Motor neuron (in vitro differentiated cells): ENCODE measurements around the gene INO80E. TPM values are rescaled to one million over a fixed set of nuclear protein-coding genes. Genes with fewer than 3 reads are reported as not detected.

Source experiments
- ATAC-seq, 8 experiments: fragments of 200-7000 bp; cut with Tn5 transposase; replicated peaks in 6 of 8; 2 replicates each; pipeline ENCODE4 v1.8.0; 2021; ENCODE audit warnings: mild to moderate bottlenecking in 8 of 8, moderate library complexity in 8 of 8
- H3K27ac ChIP-seq, 2 donors: fragments of 250-450 bp; sonication (Bioruptor Pico); 2 replicates each; pipeline ENCODE4 v1.9.0; 2021; ENCODE audit warnings: antibody characterized with exemption in 2 of 2, mild to moderate bottlenecking in 2 of 2, moderate library complexity in 1 of 2
- H3K4me1 ChIP-seq, 2 donors: fragments of 250-450 bp; sonication (Bioruptor Pico); replicated peaks in 1 of 2; 2 replicates each; pipeline ENCODE4 v1.6.1; 2021; ENCODE audit warnings: antibody characterized with exemption in 2 of 2, mild to moderate bottlenecking in 2 of 2, moderate library complexity in 1 of 2
- H3K4me3 ChIP-seq, 5 donors: fragments of 250-450 bp; sonication (Bioruptor Pico); 2 replicates each; pipeline ENCODE4 v1.9.0; 2021; ENCODE audit warnings: antibody characterized with exemption in 5 of 5, mild to moderate bottlenecking in 5 of 5, moderate library complexity in 4 of 5
- WGBS, 10 experiments: fragments of 450-650 bp; shearing (Covaris generic); methylation state at CpG; one replicate each; pipeline ENCODE4 v1.0.0; 2022; 5-methylcytosine and 5-hydroxymethylcytosine counted together
- in situ Hi-C, 9 experiments: fragments of 400-800 bp; cut with MboI; loops; one replicate each; pipeline ENCODE4 v1.15.0; 2021; ENCODE audit warnings: low sequenced_read_pairs in 9 of 9, low pct_unique_long_range_greater_than_20kb in 2 of 9; ENCODE audit not compliant: unreplicated experiment in 9 of 9
- total RNA-seq, 8 experiments: library from RNA; unstranded; fragments of 300-600 nt; gene quantifications; 2 replicates each; pipeline versions ENCODE4 v1.2.3 to v1.2.4, GENCODE V29; 2022

Gene INO80E
- total RNA-seq, 8 experiments from 2014 or later: 31.9 to 61.2 (median 54.2) TPM

DNA sequence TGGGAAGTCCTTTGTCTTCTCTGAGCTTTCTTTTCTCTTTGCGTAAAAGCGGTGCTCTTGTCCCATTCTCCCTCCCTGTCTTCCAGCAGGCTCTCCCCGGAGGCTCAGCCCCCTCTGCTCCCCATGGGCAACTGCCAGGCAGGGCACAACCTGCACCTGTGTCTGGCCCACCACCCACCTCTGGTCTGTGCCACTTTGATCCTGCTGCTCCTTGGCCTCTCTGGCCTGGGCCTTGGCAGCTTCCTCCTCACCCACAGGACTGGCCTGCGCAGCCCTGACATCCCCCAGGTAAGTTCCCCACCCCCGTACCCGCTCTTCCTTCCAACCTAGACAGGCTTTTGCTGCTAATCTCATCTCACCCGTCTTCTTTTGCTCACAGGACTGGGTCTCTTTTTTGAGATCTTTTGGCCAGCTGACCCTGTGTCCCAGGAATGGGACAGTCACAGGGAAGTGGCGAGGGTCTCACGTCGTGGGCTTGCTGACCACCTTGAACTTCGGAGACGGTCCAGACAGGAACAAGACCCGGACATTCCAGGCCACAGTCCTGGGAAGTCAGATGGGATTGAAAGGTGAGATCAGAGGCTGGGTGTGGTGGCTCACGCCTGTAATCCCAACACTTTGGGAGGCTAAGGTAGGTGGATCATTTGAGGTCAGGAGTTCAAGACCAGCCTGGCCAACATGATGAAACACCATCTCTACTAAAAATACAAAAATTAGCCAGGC, 32.9 kb upstream of the INO80E start:
- in situ Hi-C loops: loop anchor here in 1 of 9 experiments (25.0 kb wide), 1 partner anchor 101 kb away; the partner anchor contains the start of gene CDIPT
- Histone ChIP-seq H3K27ac (no peak overlapping the region), H3K4me3 (no peak overlapping the region), H3K4me1 (peaks cover 0 to 8% of the 10 kb centered on the region in 2 donors)
- ATAC-seq: no peak
- 55 to 91% (median 79%) methylated on average over 2 to 8 of the region's 14 CpGs; no CpG with 5 or more reads in 5 of the 10 experiments for WGBS, 10 experiments

DNA sequence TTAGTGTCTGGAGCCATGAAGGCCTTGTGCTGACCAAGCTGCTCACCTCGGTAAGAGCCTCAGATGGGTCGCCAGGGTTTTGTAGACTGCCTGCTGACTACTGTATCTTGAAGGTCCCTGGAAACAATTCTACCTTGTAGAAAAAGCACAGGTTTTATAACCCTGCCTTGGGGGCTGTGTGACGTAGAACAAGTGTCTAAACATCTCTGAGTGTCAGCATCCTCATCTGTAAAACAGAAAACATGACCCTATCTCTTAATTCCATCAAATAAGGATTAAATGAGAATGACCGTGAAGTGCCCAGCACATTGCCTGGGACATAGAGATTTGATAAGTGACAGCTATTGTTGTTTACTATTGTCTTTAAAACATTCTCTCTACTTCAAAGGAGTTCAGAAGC, 27.8 kb upstream of the INO80E start:
- no peak overlapping the region for H3K27ac ChIP-seq
- H3K4me3 ChIP-seq: no peak overlapping the region
- 80 to 96% (median 92%) methylated on average over 2 to 4 of the region's 4 CpGs; no CpG with 5 or more reads in 5 of the 10 experiments for WGBS, 10 experiments
- in situ Hi-C loops: loop anchor here in 1 of 9 experiments (25.0 kb wide), 1 partner anchor 106 kb away; the partner anchor contains the start of gene CDIPT
- ATAC-seq: no peak
- H3K4me1 ChIP-seq: no peaks in the 10 kb centered on the region

DNA sequence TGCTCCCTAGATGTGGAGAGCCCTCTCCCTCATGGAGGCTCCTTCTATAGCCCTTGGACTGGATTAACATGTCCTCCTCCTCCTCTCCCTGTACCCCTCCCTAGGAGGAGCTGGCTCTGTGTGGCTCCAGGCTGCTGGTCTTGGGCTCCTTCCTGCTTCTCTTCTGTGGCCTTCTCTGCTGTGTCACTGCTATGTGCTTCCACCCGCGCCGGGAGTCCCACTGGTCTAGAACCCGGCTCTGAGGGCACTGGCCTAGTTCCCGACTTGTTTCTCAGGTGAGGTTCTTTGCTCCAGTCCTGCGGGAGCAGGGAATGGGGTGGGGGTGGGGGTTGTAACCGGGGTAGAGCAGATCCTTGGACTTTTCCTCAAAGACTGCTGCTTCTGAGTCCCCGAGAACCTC, 24.7 kb upstream of the INO80E start:
- 63 to 100% (median 80%) methylated on average over 1 to 4 of the region's 8 CpGs; no CpG with 5 or more reads in 7 of the 10 experiments for WGBS, 10 experiments
- no peak for ATAC-seq
- in situ Hi-C loops: loop anchor here in 1 of 9 experiments (25.0 kb wide), 1 partner anchor 109 kb away; the partner anchor contains the start of gene CDIPT

DNA sequence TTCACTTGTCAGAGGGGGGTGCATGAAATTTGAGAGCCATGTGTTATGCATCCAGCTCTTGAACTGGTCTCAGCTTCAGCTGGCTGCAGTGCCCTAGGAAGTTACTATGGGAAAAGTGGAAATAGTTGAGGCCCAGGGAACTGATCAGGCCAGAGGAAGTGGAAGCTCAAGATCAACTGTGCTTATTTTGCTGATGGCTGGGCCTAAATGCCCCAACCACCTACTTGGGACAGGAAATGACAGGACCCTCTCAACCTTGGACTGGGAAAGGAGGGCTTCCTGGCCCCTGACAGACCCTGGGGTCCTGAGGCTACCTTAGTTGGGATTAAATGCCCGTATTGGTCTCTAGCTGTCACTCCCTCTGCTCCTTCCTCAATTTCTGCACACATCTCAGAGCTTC, 23.5 kb upstream of the INO80E start:
- in situ Hi-C loops: loop anchor here in 1 of 9 experiments (25.0 kb wide), 1 partner anchor 110 kb away; the partner anchor contains the start of gene CDIPT
- Histone ChIP-seq H3K4me3 (no peak overlapping the region), H3K4me1 (peaks cover 21% of the 10 kb centered on the region in 2 donors), H3K27ac (no peak overlapping the region)
- 83 to 100% methylated on average over 1 of the region's 1 CpG; no CpG with 5 or more reads in 8 of the 10 experiments for WGBS, 10 experiments
- ATAC-seq: no peak

More for the DNA sequence above, 24.7 kb upstream of the INO80E start:
- Histone ChIP-seq H3K4me3 (no peak overlapping the region), H3K27ac (no peak overlapping the region), H3K4me1 (peaks cover 16% of the 10 kb centered on the region in 2 donors)

DNA sequence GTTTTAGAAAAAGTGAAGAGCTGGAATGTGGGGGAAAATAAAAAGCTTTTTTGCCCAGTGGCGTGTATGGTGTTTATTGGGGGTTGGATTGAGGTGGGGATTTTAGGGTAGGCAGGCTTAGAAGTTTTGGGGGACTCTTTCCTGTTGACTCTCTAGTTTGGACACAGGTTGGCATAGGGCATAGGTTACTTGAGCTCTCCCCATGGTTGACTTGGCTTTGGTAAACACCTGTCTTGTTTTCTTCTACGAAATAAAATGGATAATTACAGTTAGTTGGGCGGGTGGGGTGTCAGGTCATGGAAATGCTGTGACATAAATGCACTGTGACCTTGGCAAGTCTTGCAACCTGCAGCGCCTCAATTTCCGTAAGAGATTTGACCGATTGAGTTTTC, 23.1 kb upstream of the INO80E start:
- Histone ChIP-seq H3K4me1 (peaks cover 21% of the 10 kb centered on the region in 2 donors), H3K4me3 (peak overlapping the region in 1 of 5 donors; percentile 76), H3K27ac (no peak overlapping the region)
- ATAC-seq: no peak
- in situ Hi-C loops: loop anchor here in 1 of 9 experiments (25.0 kb wide), 1 partner anchor 111 kb away; the partner anchor contains the start of gene CDIPT
- 50 to 92% (median 83%) methylated on average over 1 to 3 of the region's 6 CpGs; no CpG with 5 or more reads in 3 of the 10 experiments for WGBS, 10 experiments

DNA sequence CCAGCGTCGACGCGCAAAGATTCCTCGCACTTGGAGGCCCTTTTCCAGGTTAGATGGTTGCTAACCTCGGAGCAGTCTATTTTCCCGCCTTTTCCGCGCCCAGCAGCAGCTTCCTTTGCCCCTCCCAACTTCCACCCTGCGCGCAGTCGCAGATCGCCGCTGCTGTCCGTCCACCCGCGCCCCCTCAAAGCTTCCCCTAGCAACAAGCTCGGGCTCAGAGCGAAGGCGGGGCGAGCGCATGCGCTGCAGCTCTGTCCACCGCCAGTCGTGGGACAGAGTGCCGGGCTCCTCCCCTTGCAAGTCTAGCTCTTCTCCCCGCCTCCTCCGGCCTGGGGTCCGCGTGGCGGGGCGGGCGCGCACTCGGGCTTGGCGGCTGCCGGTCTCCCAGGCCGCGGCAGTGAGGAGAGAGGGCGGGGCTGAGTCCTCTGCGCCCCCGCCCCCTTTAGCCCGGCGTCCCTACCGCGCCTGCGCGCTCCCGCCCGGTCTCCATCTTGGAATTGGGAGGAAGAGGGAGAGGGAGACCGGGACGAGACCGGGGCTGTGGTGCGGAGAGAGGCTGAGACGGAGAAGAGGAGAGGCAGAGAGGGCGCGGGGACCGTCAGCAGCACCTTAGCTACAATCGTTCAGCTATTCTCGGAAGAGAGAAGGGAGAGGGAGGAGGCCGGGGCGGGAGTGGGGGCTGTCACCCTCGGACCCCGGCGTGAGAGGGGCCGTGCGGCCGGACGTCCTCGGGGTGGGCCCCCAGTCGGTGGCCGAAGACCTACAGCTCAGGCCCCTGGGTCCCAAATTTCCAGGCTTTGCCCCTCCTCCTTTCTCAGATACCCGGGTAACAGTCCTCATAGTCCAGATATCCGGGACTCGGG, 22.4 kb upstream of the INO80E start, which contains the start of gene TAOK2:
TSS of gene TAOK2 (plus strand) at position 485 of the 863 bp plus-strand sequence. CDS start 3,905 bp downstream, outside the sequence.
- Histone ChIP-seq H3K4me1 (peaks cover 21% of the 10 kb centered on the region in 2 donors), H3K4me3 (peak within 1 kb of the TSS; percentile 48 to 76 (median 61)), H3K27ac (peak within 1 kb of the TSS; percentile 74 to 77)
- WGBS, 10 experiments: 0 to 60% (median 4%) methylated on average over 1 to 13 of the region's 75 CpGs; no CpG with 5 or more reads in 3 of the 10 experiments
- peak; percentile 96 to 99 (median 98) for ATAC-seq
- in situ Hi-C loops: loop anchor here in 1 of 9 experiments (25.0 kb wide), 1 partner anchor 111 kb away; the partner anchor contains the start of gene CDIPT

DNA sequence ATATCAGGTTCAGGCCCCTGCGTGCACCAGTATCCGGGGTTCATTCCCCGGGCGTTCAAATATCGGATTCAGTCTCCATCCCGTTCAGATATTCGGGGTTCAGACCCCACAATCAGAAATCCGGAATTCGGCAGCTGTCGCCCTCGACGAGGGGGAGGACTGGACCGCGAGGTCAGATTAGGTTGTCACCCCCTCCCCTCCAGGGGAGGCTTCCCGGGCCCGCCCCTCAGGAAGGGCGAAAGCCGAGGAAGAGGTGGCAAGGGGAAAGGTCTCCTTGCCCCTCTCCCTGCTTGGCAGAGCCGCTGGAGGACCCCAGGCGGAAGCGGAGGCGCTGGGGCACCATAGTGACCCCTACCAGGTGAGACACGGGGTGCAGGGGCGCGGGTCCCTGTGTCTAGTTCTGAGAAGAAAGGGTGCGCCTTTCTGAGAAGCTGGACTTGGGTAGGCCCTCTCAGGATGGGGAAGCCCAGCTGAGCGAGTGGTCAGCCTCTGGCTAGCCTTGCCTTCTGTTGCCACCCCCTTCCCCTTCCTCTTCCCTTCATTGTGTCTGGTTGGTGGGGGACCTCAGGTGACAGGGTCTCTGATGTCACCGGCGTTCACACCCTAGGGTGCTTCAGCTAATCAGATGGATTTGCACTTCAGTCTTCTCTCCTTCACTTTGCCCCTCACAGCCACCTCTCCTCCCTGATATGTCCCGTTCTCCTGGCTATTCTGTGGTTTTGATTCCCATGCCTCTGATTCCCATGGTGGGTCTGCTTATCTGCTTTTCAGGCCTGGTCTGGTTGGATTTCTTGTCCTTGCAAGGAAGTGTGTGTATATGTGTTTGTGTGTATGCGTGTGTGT, 21.5 kb upstream of the INO80E start:
- WGBS, 10 experiments: 0 to 58% (median 20%) methylated on average over 2 to 8 of the region's 31 CpGs; no CpG with 5 or more reads in 3 of the 10 experiments
- H3K27ac ChIP-seq: peak overlapping the region; percentile 74 to 77
- H3K4me1 ChIP-seq: peaks cover 21% of the 10 kb centered on the region in 2 donors
- ATAC-seq: no peak
- H3K4me3 ChIP-seq: peak overlapping the region; percentile 48 to 76 (median 61)
- in situ Hi-C loops: loop anchor here in 1 of 9 experiments (25.0 kb wide), 1 partner anchor 112 kb away; the partner anchor contains the start of gene CDIPT

DNA sequence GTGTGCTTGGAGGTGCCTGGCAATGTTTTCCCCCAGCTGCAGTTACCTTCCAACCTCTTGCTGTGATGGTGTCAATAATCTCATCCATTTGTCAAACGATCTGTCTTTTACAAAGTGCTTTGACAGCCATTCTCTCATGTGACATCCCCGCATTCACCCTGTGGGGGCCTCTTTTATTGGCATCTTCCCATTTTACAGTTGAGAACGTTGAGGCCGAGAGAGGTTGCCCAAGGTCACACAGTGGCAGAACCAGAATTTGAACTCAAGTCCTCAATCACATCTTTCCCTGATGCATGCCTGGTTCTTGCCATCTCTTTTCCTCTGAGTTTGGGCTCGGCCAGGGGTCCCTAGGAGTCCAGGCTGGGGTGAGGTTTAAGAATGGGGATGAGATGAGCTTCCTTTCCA, 20.9 kb upstream of the INO80E start:
- in situ Hi-C loops: no loop called here
- H3K4me3 ChIP-seq: peak overlapping the region; percentile 48 to 76 (median 61)
- peaks cover 21% of the 10 kb centered on the region in 2 donors for H3K4me1 ChIP-seq
- WGBS, 10 experiments: 20 to 83% (median 63%) methylated on average over 2 to 3 of the region's 5 CpGs; no CpG with 5 or more reads in 4 of the 10 experiments
- ATAC-seq: no peak
- no peak overlapping the region for H3K27ac ChIP-seq

DNA sequence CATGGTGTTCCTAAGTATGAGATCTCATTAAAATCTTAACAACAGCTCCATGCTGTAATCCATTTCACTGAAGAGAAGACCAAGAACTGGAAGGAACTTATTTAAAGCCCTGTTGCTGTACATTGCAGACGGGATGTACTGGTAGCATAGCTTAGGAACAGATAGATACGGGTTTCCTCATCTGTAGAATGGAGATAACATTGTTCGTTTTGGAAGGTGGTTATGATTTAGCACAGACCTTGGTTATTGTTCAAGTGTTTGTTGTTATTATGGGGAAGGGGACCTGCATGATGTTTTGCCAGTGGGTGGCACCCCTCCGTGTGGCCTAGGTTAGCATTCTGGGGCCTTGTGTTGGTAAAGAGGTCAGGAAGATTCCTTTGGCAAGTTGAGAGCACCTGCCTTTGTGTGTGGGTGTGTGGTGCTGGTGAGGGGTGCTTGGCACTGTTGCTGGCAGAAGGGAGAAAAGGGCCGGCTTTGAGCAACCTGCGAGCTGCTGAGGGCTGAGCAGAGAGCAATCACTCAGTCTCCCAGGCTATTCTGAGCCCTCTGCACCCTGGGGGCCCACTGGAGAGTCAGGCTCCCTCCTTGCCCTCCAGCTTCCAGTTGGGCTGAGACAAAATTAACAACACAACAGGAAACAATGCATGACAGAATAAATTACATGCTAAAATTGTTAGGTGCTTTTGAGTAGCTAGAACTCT, 20.1 kb upstream of the INO80E start:
- 14 to 47% (median 34%) methylated on average over 2 to 5 of the region's 6 CpGs; no CpG with 5 or more reads in 5 of the 10 experiments for WGBS, 10 experiments
- no peak for ATAC-seq
- Histone ChIP-seq H3K4me3 (peak overlapping the region; percentile 48 to 76 (median 61)), H3K4me1 (peaks cover 21% of the 10 kb centered on the region in 2 donors), H3K27ac (no peak overlapping the region)
- in situ Hi-C loops: no loop called here

DNA sequence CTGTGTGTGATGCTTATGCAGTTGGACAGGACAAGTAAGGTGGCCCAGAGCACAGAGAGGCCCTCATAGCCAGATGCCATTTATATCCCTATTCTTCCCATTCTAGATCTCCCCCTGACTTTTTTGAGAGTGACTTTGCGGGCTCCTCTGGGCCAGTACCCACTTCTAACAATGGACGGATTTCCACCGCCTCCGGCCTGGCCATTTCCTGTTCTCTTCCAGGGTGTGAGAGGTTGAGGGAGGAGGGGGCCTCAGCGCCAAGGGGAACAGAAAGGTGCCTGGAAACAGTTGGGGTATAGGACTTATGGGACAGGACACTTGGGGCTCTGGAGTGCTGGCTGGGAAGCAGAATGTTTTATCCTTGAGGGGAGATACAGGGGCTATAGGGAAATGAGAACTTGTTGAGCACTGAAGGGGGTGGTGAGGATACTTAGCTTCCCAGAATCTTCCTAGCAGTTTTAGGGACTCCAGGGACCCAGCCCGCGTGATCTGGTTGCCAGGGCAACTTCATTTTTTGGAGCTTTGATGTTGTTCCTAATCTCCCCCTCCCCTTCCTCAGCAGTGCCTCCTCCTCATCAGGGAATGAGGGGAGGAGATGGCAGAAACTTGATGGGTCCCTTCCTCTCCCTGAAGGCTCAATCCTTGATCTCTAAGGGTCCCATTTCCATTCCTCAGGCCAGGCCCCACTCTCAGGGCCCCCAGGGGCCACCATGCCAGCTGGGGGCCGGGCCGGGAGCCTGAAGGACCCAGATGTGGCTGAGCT, 18.8 kb upstream of the INO80E start:
- H3K4me1 ChIP-seq: peaks cover 21% of the 10 kb centered on the region in 2 donors
- H3K4me3 ChIP-seq: no peak overlapping the region
- in situ Hi-C loops: no loop called here
- no peak for ATAC-seq
- no peak overlapping the region for H3K27ac ChIP-seq
- WGBS, 10 experiments: 80 to 100% (median 85%) methylated on average over 1 to 5 of the region's 9 CpGs; no CpG with 5 or more reads in 4 of the 10 experiments

DNA sequence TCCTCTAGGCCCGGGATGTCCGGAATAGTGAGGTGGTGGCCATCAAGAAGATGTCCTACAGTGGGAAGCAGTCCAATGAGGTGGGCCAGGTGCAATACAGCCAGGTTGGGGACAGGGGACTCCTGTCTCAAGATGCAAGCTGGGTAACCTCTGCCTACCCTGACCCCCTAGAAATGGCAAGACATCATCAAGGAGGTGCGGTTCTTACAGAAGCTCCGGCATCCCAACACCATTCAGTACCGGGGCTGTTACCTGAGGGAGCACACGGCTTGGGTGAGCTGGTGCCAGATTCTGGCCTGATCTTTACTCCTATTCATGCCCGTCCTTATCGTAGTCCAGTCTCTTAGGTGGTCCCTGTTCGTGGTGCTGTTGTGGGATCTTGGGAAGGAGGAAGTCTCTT, 18.0 kb upstream of the INO80E start:
- H3K4me3 ChIP-seq: no peak overlapping the region
- 91 to 100% methylated on average over 1 to 3 of the region's 9 CpGs; no CpG with 5 or more reads in 8 of the 10 experiments for WGBS, 10 experiments
- peaks cover 21% of the 10 kb centered on the region in 2 donors for H3K4me1 ChIP-seq
- in situ Hi-C loops: no loop called here
- ATAC-seq: no peak
- H3K27ac ChIP-seq: no peak overlapping the region
